Body of pancreas (tissue), 4 donors: ENCODE data around the gene APOL2.

Experiments
- POLR2A ChIP-seq, 3 donors: fragments of 450-650 bp; IDR thresholded peaks; one replicate each; pipeline ENCODE4 v1.6.1; 2016; ENCODE audit warnings: antibody characterized with exemption in 3 of 3, mild to moderate bottlenecking in 2 of 3
- TF ChIP-seq, protein P1 (sequence below), 7 experiments: fragments of 450-650 bp in 4 of 7; fragments of 200-600 bp in 3 of 7; sonication (generic) in 3 of 7; IDR thresholded peaks; one replicate each; pipeline ENCODE4 v1.5.1; 2016 to 2019; ENCODE audit warnings: antibody characterized with exemption in 7 of 7

- TF ChIP-seq, protein P1, sequence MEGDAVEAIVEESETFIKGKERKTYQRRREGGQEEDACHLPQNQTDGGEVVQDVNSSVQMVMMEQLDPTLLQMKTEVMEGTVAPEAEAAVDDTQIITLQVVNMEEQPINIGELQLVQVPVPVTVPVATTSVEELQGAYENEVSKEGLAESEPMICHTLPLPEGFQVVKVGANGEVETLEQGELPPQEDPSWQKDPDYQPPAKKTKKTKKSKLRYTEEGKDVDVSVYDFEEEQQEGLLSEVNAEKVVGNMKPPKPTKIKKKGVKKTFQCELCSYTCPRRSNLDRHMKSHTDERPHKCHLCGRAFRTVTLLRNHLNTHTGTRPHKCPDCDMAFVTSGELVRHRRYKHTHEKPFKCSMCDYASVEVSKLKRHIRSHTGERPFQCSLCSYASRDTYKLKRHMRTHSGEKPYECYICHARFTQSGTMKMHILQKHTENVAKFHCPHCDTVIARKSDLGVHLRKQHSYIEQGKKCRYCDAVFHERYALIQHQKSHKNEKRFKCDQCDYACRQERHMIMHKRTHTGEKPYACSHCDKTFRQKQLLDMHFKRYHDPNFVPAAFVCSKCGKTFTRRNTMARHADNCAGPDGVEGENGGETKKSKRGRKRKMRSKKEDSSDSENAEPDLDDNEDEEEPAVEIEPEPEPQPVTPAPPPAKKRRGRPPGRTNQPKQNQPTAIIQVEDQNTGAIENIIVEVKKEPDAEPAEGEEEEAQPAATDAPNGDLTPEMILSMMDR (IDR thresholded peaks at IDR 0.05), result no peak
- TF ChIP-seq POLR2A (IDR thresholded peaks at IDR 0.05), result no peak
Observed at GRCh38 chr22:36182857-36183256, 56.5 kb downstream of the APOL2 start.
